Measurements from ENCODE around the gene CTSA.
"Not testable (repeated sequence)": the region's sequence is repeated elsewhere in the genome, so short reads cannot be mapped to it uniquely, and the experiment has no call there.

Gene CTSA

GRCh38 chr20:45926731-45927070 is 35.6 kb downstream of the CTSA start:
- Histone ChIP-seq H3K4me3 (ENCODE audit: severe bottlenecking) (no peak overlapping the region), H3K27ac (ENCODE audit: poor library complexity, severe bottlenecking) (no peak overlapping the region), H3K36me3 (ENCODE audit: low read depth) (no peaks in the 10 kb centered on the region), H3K27me3 (ENCODE audit: insufficient read depth, poor library complexity, severe bottlenecking) (no peaks in the 10 kb centered on the region), H3K4me1 (ENCODE audit: insufficient read depth, poor library complexity, severe bottlenecking) (no peaks in the 10 kb centered on the region), H3K9me3 (ENCODE audit: severe bottlenecking) (no peaks in the 10 kb centered on the region)
- DNase-seq (ENCODE audit: low spot score) = no peak
- peak; percentile 7; the same call in 2 of the 3 replicates for ATAC-seq (ENCODE audit: low read depth)
- TF ChIP-seq CTCF (IDR thresholded peaks at IDR 0.05; ENCODE audit: poor library complexity, severe bottlenecking) = no peak

GRCh38 chr20:45927071-45927878 is 36.1 kb downstream of the CTSA start:
- no peak for TF ChIP-seq CTCF (IDR thresholded peaks at IDR 0.05; ENCODE audit: poor library complexity, severe bottlenecking)
- Histone ChIP-seq H3K36me3 (ENCODE audit: low read depth) (no peaks in the 10 kb centered on the region), H3K4me3 (ENCODE audit: severe bottlenecking) (no peak overlapping the region), H3K4me1 (ENCODE audit: insufficient read depth, poor library complexity, severe bottlenecking) (no peaks in the 10 kb centered on the region), H3K27ac (ENCODE audit: poor library complexity, severe bottlenecking) (no peak overlapping the region), H3K9me3 (ENCODE audit: severe bottlenecking) (no peaks in the 10 kb centered on the region), H3K27me3 (ENCODE audit: insufficient read depth, poor library complexity, severe bottlenecking) (no peaks in the 10 kb centered on the region)
- peak; percentile 15; the same call in 1 of the 3 replicates for ATAC-seq (ENCODE audit: low read depth)
- DNase-seq (ENCODE audit: low spot score) = no peak

GRCh38 chr20:45931680-45932079 is 40.5 kb downstream of the CTSA start:
- not testable (repeated sequence) for H3K4me3 ChIP-seq (ENCODE audit: severe bottlenecking); H3K4me1 ChIP-seq (ENCODE audit: insufficient read depth, poor library complexity, severe bottlenecking); H3K36me3 ChIP-seq (ENCODE audit: low read depth); H3K27me3 ChIP-seq (ENCODE audit: insufficient read depth, poor library complexity, severe bottlenecking); DNase-seq (ENCODE audit: low spot score); ATAC-seq (ENCODE audit: low read depth); H3K27ac ChIP-seq (ENCODE audit: poor library complexity, severe bottlenecking); H3K9me3 ChIP-seq (ENCODE audit: severe bottlenecking)

- Histone ChIP-seq H3K27ac (ENCODE audit: poor library complexity, severe bottlenecking) (peak overlapping the region; percentile 83), H3K36me3 (ENCODE audit: low read depth) (peaks cover 16% of the 10 kb centered on the region), H3K4me1 (ENCODE audit: insufficient read depth, poor library complexity, severe bottlenecking) (peaks cover 8% of the 10 kb centered on the region), H3K4me3 (ENCODE audit: severe bottlenecking) (peak overlapping the region; percentile 85), H3K9me3 (ENCODE audit: severe bottlenecking) (no peaks in the 10 kb centered on the region), H3K27me3 (ENCODE audit: insufficient read depth, poor library complexity, severe bottlenecking) (no peaks in the 10 kb centered on the region)
- peak; percentile 85 for TF ChIP-seq CTCF (IDR thresholded peaks at IDR 0.05; ENCODE audit: poor library complexity, severe bottlenecking)
- peak; percentile 97 for DNase-seq (ENCODE audit: low spot score)
- peak; percentile 69 for ATAC-seq (ENCODE audit: low read depth)
These were observed 42.3 kb downstream of the CTSA start for GRCh38 chr20:45933266-45934045.

- DNase-seq (ENCODE audit: low spot score) = peak; percentile 87
These were observed 43.0 kb downstream of the CTSA start for GRCh38 chr20:45934046-45934585.

More at GRCh38 chr20:45934046-45934585, 43.0 kb downstream of the CTSA start:
- peak; percentile 23 for ATAC-seq (ENCODE audit: low read depth)
- Histone ChIP-seq H3K36me3 (ENCODE audit: low read depth) (peaks cover 23% of the 10 kb centered on the region), H3K4me1 (ENCODE audit: insufficient read depth, poor library complexity, severe bottlenecking) (peaks cover 8% of the 10 kb centered on the region), H3K9me3 (ENCODE audit: severe bottlenecking) (no peaks in the 10 kb centered on the region), H3K27me3 (ENCODE audit: insufficient read depth, poor library complexity, severe bottlenecking) (no peaks in the 10 kb centered on the region), H3K4me3 (ENCODE audit: severe bottlenecking) (peak overlapping the region; percentile 85), H3K27ac (ENCODE audit: poor library complexity, severe bottlenecking) (peak overlapping the region; percentile 83)
- TF ChIP-seq CTCF (IDR thresholded peaks at IDR 0.05; ENCODE audit: poor library complexity, severe bottlenecking) = no peak
